Mesenchymal stem cell (in vitro differentiated cells and primary cell): ENCODE data around the gene KCNJ1. TPM values are rescaled to one million over a fixed set of nuclear protein-coding genes. Genes with fewer than 3 reads are reported as not detected.

Source experiments
- DNase-seq: peaks from one replicate; pipeline ENCODE4 v3.0.0-alpha.2; 2013
- H2AFZ ChIP-seq: one replicate; pipeline ENCODE4 v1.6.1; 2013; ENCODE audit warnings: low read depth, mild to moderate bottlenecking, control low read depth, inconsistent platforms, low read length, moderate library complexity
- H2AK5ac ChIP-seq: 2 replicates; pipeline ENCODE4 v1.6.1; 2013; ENCODE audit warnings: low read length, moderate library complexity, mild to moderate bottlenecking, inconsistent platforms; ENCODE audit not compliant: severe bottlenecking
- H2BK120ac ChIP-seq: one replicate; pipeline ENCODE4 v1.6.1; 2013; ENCODE audit warnings: low read depth, mild to moderate bottlenecking, inconsistent platforms, low read length, moderate library complexity
- H2BK12ac ChIP-seq, 2 experiments: one replicate each; pipeline ENCODE4 v1.6.1; 2013; ENCODE audit warnings: inconsistent platforms in 2 of 2, low read length in 2 of 2, mild to moderate bottlenecking in 2 of 2, moderate library complexity in 2 of 2, control low read depth in 1 of 2
- H2BK15ac ChIP-seq: one replicate; pipeline ENCODE4 v1.6.1; 2013; ENCODE audit warnings: mild to moderate bottlenecking, low read depth, inconsistent platforms; ENCODE audit not compliant: poor library complexity, severe bottlenecking
- H2BK5ac ChIP-seq: 2 replicates; pipeline ENCODE4 v1.6.1; 2013; ENCODE audit warnings: low read depth, mild to moderate bottlenecking, low read length, control low read depth, inconsistent platforms; ENCODE audit not compliant: poor library complexity, severe bottlenecking
- H3K14ac ChIP-seq, 2 experiments: one replicate each; pipeline ENCODE4 v1.6.1; 2013; ENCODE audit warnings: inconsistent platforms in 2 of 2, low read length in 2 of 2, control low read depth in 1 of 2, mild to moderate bottlenecking in 1 of 2, moderate library complexity in 1 of 2
- H3K18ac ChIP-seq, 2 experiments: one replicate each; pipeline ENCODE4 v1.6.1; 2013; ENCODE audit warnings: inconsistent platforms in 2 of 2, low read length in 2 of 2, control low read depth in 1 of 2, low read depth in 1 of 2, mild to moderate bottlenecking in 1 of 2
- H3K23ac ChIP-seq, 2 experiments: one replicate each; pipeline ENCODE4 v1.6.1; 2013; ENCODE audit warnings: inconsistent platforms in 2 of 2, low read length in 2 of 2, mild to moderate bottlenecking in 2 of 2, moderate library complexity in 2 of 2, control low read depth in 1 of 2
- H3K27ac ChIP-seq: 2 replicates; pipeline ENCODE4 v1.5.1; 2013; ENCODE audit warnings: mild to moderate bottlenecking, moderate library complexity, low read length, control low read depth, inconsistent platforms; ENCODE audit not compliant: poor library complexity, severe bottlenecking
- H3K27me3 ChIP-seq, 2 experiments: 2 replicates each; pipeline versions ENCODE4 v1.6.1 to v1.7.0; 2013; ENCODE audit warnings: low read length in 2 of 2, mild to moderate bottlenecking in 2 of 2, moderate library complexity in 2 of 2, control low read depth in 1 of 2, inconsistent platforms in 1 of 2; ENCODE audit not compliant: control insufficient read depth in 1 of 2, insufficient read depth in 1 of 2
- H3K36me3 ChIP-seq, 2 experiments: 2 replicates each; pipeline versions ENCODE4 v1.6.1 to v1.7.0; 2013; ENCODE audit warnings: low read length in 2 of 2, control low read depth in 1 of 2, inconsistent platforms in 1 of 2, low read depth in 1 of 2, mild to moderate bottlenecking in 1 of 2; ENCODE audit not compliant: insufficient read depth in 2 of 2, control insufficient read depth in 1 of 2
- H3K4ac ChIP-seq, 2 experiments: one replicate each; pipeline ENCODE4 v1.6.1; 2013; ENCODE audit warnings: inconsistent platforms in 2 of 2, low read length in 2 of 2, mild to moderate bottlenecking in 2 of 2, moderate library complexity in 2 of 2, control low read depth in 1 of 2, low read depth in 1 of 2
- H3K4me1 ChIP-seq: 2 replicates; pipeline ENCODE4 v1.6.1; 2013; ENCODE audit warnings: low read depth, low read length, control low read depth; ENCODE audit not compliant: control insufficient read depth, insufficient read depth
- H3K4me2 ChIP-seq: 2 replicates; pipeline ENCODE4 v1.6.1; 2013; ENCODE audit warnings: low read length, mild to moderate bottlenecking, inconsistent platforms; ENCODE audit not compliant: poor library complexity, severe bottlenecking
- H3K4me3 ChIP-seq, 2 experiments: 2 replicates each; pipeline versions ENCODE4 v1.5.1 to v1.7.0; 2013; ENCODE audit warnings: low read length in 2 of 2, mild to moderate bottlenecking in 2 of 2, control low read depth in 1 of 2, low read depth in 1 of 2; ENCODE audit not compliant: insufficient read depth in 1 of 2
- H3K79me1 ChIP-seq: replicated peaks from 2 replicates; pipeline ENCODE4 v1.6.1; 2013; ENCODE audit warnings: mild to moderate bottlenecking, control low read depth, low read length, inconsistent platforms; ENCODE audit not compliant: poor library complexity, severe bottlenecking
- H3K9ac ChIP-seq: 2 replicates; pipeline ENCODE4 v1.7.0; 2013; ENCODE audit warnings: mild to moderate bottlenecking, low read length, moderate library complexity
- H3K9me3 ChIP-seq: 2 replicates; pipeline ENCODE4 v1.7.0; 2013; ENCODE audit warnings: mild to moderate bottlenecking, low read length; ENCODE audit not compliant: control insufficient read depth
- H4K8ac ChIP-seq: one replicate; pipeline ENCODE4 v1.6.1; 2013; ENCODE audit warnings: inconsistent platforms, mild to moderate bottlenecking, low read length, moderate library complexity
- H4K91ac ChIP-seq: one replicate; pipeline ENCODE4 v1.6.1; 2013; ENCODE audit warnings: mild to moderate bottlenecking, low read length, inconsistent platforms
- WGBS: methylation state at CpG from one replicate; pipeline ENCODE4 v1.1.7; 2013; ENCODE audit warnings: mixed read lengths; 5-methylcytosine and 5-hydroxymethylcytosine counted together
- polyA plus RNA-seq, 2 experiments: library from polyadenylated mRNA; stranded (reverse); fragments of 200-250 nt; gene quantifications; one replicate each; pipeline ENCODE4 v1.2.3, GENCODE V29; 2013

Gene KCNJ1
- not detected for polyA plus RNA-seq (2013, experiment 1 of 2)
- polyA plus RNA-seq (2013, experiment 2 of 2) = 0.03 TPM

DNA sequence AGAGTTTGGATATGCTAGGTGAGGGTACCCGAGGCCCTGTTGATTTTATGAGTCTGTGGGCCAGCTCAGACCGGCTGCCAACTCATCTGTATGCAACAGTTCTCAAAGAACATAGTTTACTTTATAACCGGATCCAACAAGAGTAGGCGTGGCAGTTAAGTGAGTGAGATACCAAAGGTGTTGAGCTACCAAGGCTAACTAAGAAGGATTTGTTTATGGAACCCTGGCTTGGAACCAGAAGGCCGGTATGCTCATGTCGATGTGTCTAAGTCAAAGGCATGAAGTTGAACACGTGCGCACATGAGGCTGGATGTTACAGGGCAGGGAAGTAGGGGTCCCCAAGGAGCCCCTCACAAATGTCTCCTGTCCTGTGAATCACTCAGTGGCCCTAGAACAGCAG is at the start of gene KCNJ1:
Gene KCNJ1, minus strand, starts transcription at position 20 of the 400 bp plus-strand sequence. CDS start 27,053 bp downstream, outside the sequence.
- H3K27me3 ChIP-seq = peaks cover 14 to 26% of the 10 kb centered on the region in 2 experiments
- H2AFZ ChIP-seq = no peak within 1 kb of the TSS
- H2BK12ac ChIP-seq = no peak within 1 kb of the TSS
- H3K4ac ChIP-seq = no peak within 1 kb of the TSS
- no peak within 1 kb of the TSS for H3K4me2 ChIP-seq
- H3K27ac ChIP-seq = no peak within 1 kb of the TSS
- peak within 1 kb of the TSS; percentile 38 for H2BK15ac ChIP-seq
- no peak within 1 kb of the TSS for H4K8ac ChIP-seq
- H2AK5ac ChIP-seq = no peak within 1 kb of the TSS
- no peak within 1 kb of the TSS for H3K9ac ChIP-seq
- no peaks in the 10 kb centered on the region for H3K79me1 ChIP-seq
- H3K9me3 ChIP-seq = no peaks in the 10 kb centered on the region
- no peaks in the 10 kb centered on the region for H3K36me3 ChIP-seq
- no peak for DNase-seq
- H3K4me3 ChIP-seq = no peak within 1 kb of the TSS
- H3K14ac ChIP-seq = no peak within 1 kb of the TSS
- no peak within 1 kb of the TSS for H2BK5ac ChIP-seq
- H3K4me1 ChIP-seq = peaks cover 8% of the 10 kb centered on the region
- no peak within 1 kb of the TSS for H4K91ac ChIP-seq
- H2BK120ac ChIP-seq = no peak within 1 kb of the TSS
- no peak within 1 kb of the TSS for H3K18ac ChIP-seq
- no peak within 1 kb of the TSS for H3K23ac ChIP-seq
- 95% methylated on average over 7 of the region's 8 CpGs for WGBS

DNA sequence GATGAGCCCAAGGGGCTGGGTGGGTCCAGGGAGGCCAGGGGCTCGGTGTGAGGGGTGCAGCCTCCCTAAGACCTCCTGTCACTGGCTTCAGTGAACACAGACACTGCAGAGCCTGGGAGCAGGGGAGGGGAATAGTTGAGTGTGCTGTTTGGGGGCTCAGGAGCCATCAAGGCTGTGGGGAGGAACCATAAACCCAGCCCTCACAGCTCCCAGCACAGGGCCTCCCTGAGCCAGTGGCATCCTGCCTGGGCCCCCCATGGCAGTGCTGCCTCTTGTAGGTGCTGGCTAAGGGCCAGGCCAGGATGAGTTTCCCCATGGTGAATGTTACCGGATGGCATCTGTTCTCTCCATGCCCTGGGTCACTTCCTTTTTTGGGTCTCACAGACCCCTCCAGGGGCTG is 49.6 kb upstream of the KCNJ1 start:
- H3K9me3 ChIP-seq = peaks cover 5% of the 10 kb centered on the region
- no peak overlapping the region for H2BK5ac ChIP-seq
- H3K9ac ChIP-seq = no peak overlapping the region
- no peak overlapping the region for H2BK15ac ChIP-seq
- no peak overlapping the region for H2AFZ ChIP-seq
- H3K4ac ChIP-seq = no peak overlapping the region
- no peaks in the 10 kb centered on the region for H3K4me1 ChIP-seq
- no peak overlapping the region for H3K14ac ChIP-seq
- H4K91ac ChIP-seq = no peak overlapping the region
- H3K23ac ChIP-seq = no peak overlapping the region
- H3K18ac ChIP-seq = no peak overlapping the region
- H3K27ac ChIP-seq = no peak overlapping the region
- WGBS = 80% methylated on average over 2 of the region's 2 CpGs
- no peak overlapping the region for H2AK5ac ChIP-seq
- H3K27me3 ChIP-seq = peaks cover 56 to 71% of the 10 kb centered on the region in 2 experiments
- no peaks in the 10 kb centered on the region for H3K36me3 ChIP-seq
- H3K79me1 ChIP-seq = no peaks in the 10 kb centered on the region
- no peak overlapping the region for H3K4me2 ChIP-seq
- no peak overlapping the region for H4K8ac ChIP-seq
- DNase-seq = no peak
- H2BK120ac ChIP-seq = no peak overlapping the region
- H3K4me3 ChIP-seq = no peak overlapping the region
- H2BK12ac ChIP-seq = no peak overlapping the region

DNA sequence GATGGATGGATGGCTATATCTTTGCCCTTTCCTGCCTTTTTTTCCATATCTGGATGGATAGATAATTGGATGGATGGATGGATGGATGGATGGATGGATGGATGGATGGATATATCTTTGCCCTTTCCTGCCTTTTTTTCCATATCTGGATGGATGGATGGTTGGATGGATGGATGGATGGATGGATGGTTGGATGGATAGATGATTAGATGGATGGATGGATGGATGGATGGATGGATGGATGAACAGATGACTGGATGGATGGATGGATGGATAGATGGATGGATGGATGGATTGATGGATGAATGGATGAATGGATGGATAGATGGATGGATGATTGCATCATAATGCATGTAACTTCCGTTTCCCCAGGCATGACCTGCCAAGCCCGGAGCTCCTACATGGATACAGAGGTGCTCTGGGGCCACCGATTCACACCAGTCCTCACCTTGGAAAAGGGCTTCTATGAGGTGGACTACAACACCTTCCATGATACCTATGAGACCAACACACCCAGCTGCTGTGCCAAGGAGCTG is 49.0 kb upstream of the KCNJ1 start:
- Histone ChIP-seq H3K9ac (no peak overlapping the region), H3K18ac (no peak overlapping the region), H2BK15ac (no peak overlapping the region), H4K91ac (no peak overlapping the region), H3K4ac (no peak overlapping the region), H2AFZ (no peak overlapping the region), H3K14ac (no peak overlapping the region), H3K23ac (no peak overlapping the region), H2BK120ac (no peak overlapping the region), H3K4me1 (no peaks in the 10 kb centered on the region), H4K8ac (no peak overlapping the region), H3K79me1 (no peaks in the 10 kb centered on the region), H3K9me3 (peaks cover 5% of the 10 kb centered on the region), H3K27ac (no peak overlapping the region), H3K4me3 (no peak overlapping the region), H2AK5ac (no peak overlapping the region), H3K27me3 (peaks cover 50 to 66% of the 10 kb centered on the region in 2 experiments), H3K4me2 (no peak overlapping the region), H3K36me3 (no peaks in the 10 kb centered on the region), H2BK5ac (no peak overlapping the region), H2BK12ac (no peak overlapping the region)
- WGBS = 84% methylated on average over 3 of the region's 3 CpGs
- DNase-seq = no peak

DNA sequence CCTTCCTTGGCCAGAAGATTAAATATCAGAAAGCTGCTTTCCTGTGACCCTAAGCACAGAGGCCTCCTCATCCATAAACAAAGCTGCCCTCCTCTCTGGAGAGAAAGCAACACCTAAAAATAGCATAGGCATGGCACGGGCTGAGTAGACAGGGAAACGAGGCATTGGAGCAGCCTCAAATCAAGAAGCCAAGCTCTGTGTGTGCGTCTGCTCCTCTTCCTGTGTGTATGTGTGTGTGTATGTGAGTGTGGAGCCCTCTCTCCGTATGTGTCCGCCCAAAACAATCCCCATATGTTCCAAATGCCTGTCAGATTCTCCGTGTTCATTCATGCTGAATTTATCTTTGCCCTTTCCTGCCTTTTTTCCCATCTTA is 48.0 kb upstream of the KCNJ1 start:
- Histone ChIP-seq H3K14ac (no peak overlapping the region), H3K4me1 (no peaks in the 10 kb centered on the region), H3K9ac (no peak overlapping the region), H3K27me3 (peaks cover 43 to 56% of the 10 kb centered on the region in 2 experiments), H4K91ac (no peak overlapping the region), H3K4me2 (no peak overlapping the region), H2BK15ac (no peak overlapping the region), H3K18ac (no peak overlapping the region), H2BK5ac (no peak overlapping the region), H3K27ac (no peak overlapping the region), H3K79me1 (no peaks in the 10 kb centered on the region), H2AFZ (no peak overlapping the region), H2AK5ac (no peak overlapping the region), H3K23ac (no peak overlapping the region), H2BK120ac (no peak overlapping the region), H4K8ac (no peak overlapping the region), H2BK12ac (no peak overlapping the region), H3K9me3 (peaks cover 5% of the 10 kb centered on the region), H3K36me3 (no peaks in the 10 kb centered on the region), H3K4me3 (no peak overlapping the region), H3K4ac (no peak overlapping the region)
- DNase-seq = no peak
- 59% methylated on average over 5 of the region's 6 CpGs for WGBS
